ENCODE results near the gene RUNX2. TPM values are rescaled to one million over a fixed set of nuclear protein-coding genes. Genes with fewer than 3 reads are reported as not detected.

RUNX2 gene
- total and polyA plus RNA-seq, 10 of the 15 experiments (the other 5 are each of a cell fraction or from before 2014, with no cell fraction given): 0.01 to 0.77 (median 0.15) TPM; not detected in 3

- RAD21 ChIA-PET (ENCODE audit: unreplicated experiment): no interaction called here
- H3K27ac ChIP-seq (ENCODE audit: control insufficient read depth, insufficient read depth): no peak overlapping the region
- SMC1A ChIA-PET (ENCODE audit: uncharacterized antibody, unreplicated experiment): no interaction called here
- H3K4me2 ChIP-seq (ENCODE audit: control insufficient read depth, insufficient read depth): no peak overlapping the region
- no peak overlapping the region for H2AFZ ChIP-seq (ENCODE audit: control insufficient read depth, low read depth, low read length)
- ATAC-seq (no peak), FAIRE-seq (no peak), DNase-seq (ENCODE audit: low read depth, low spot score) (no peak)
- no peaks in the 10 kb centered on the region for H3K36me3 ChIP-seq (ENCODE audit: control insufficient read depth in 2 of 2, insufficient read depth in 2 of 2, low read length in 1 of 2)
- intact Hi-C loops (cut with micrococcal nuclease; ENCODE audit: unreplicated experiment): no loop called here
- H3K79me2 ChIP-seq (ENCODE audit: control insufficient read depth, insufficient read depth, low read length): no peaks in the 10 kb centered on the region
- BruUV-seq (replicated peaks): no TSS peak
- H3K4me1 ChIP-seq (ENCODE audit: control insufficient read depth, insufficient read depth, low read length): no peaks in the 10 kb centered on the region
- peaks cover 0 to 1% of the 10 kb centered on the region in 2 experiments; a peak in 1 of 4 replicates for H3K27me3 ChIP-seq (replicated peaks in 1 of 2; ENCODE audit: control insufficient read depth in 2 of 2, insufficient read depth in 2 of 2, low read length in 1 of 2)
- POLR2A ChIA-PET: no interaction called here
- no peaks in the 10 kb centered on the region for H3K9me3 ChIP-seq (replicated peaks; ENCODE audit: control insufficient read depth, insufficient read depth, low read length)
- in situ Hi-C loops (cut with MboI): no loop called here
- no peak overlapping the region for H3K4me3 ChIP-seq
- 38% methylated on average over 6 of the region's 6 CpGs for WGBS (ENCODE audit: insufficient coverage, insufficient replicate concordance, low lambda C conversion rate, missing lambda C conversion rate)
- no peaks in the 10 kb centered on the region for H4K20me1 ChIP-seq (ENCODE audit: control insufficient read depth, insufficient read depth)
- H3K9ac ChIP-seq (ENCODE audit: control insufficient read depth, insufficient read depth, low read length): no peak overlapping the region
- CTCF ChIA-PET: interaction anchor here (1.1 kb wide), 1 partner anchor 11 kb away, joined by 3 read pairs; no protein-coding TSS in a partner anchor
- TF ChIP-seq ZBED1 (IDR thresholded peaks at IDR 0.05; ENCODE audit: borderline replicate concordance) (no peak), NBN (IDR thresholded peaks at IDR 0.05) (no peak), ZBTB40 (IDR thresholded peaks at IDR 0.05; ENCODE audit: borderline replicate concordance) (no peak), E2F8 (IDR thresholded peaks at IDR 0.05; ENCODE audit: low read depth, partially characterized antibody) (no peak), MYC (IDR thresholded peaks at IDR 0.05; ENCODE audit: insufficient read depth, insufficient read length, insufficient replicate concordance, low read length, severe bottlenecking) (no peak), CBX5 (IDR thresholded peaks at IDR 0.05; ENCODE audit: low read depth) (no peak), CREB1 (IDR thresholded peaks at IDR 0.05; ENCODE audit: low read depth) (no peak), FOXM1 (IDR thresholded peaks at IDR 0.05; ENCODE audit: low read depth, low read length) (no peak), SMAD1 (IDR thresholded peaks at IDR 0.05; ENCODE audit: low read depth, partially characterized antibody) (no peak), SIN3A (IDR thresholded peaks at IDR 0.05; ENCODE audit: low read depth, low read length) (no peak), RELB (IDR thresholded peaks at IDR 0.05; ENCODE audit: low read depth) (no peak), ATF7 (IDR thresholded peaks at IDR 0.05; ENCODE audit: low read depth) (no peak), SIX5 (IDR thresholded peaks at IDR 0.05; ENCODE audit: low read depth, low read length, severe bottlenecking) (no peak), CBX3 (IDR thresholded peaks at IDR 0.05; ENCODE audit: borderline replicate concordance, low read depth) (no peak), NFIC (IDR thresholded peaks at IDR 0.05; ENCODE audit: low read depth, low read length) (no peak), MEF2A (IDR thresholded peaks at IDR 0.05; ENCODE audit: insufficient read depth, low read depth, low read length) (no peak)
Measured at GRCh38 chr6:45609141-45609638, 281.1 kb downstream of the RUNX2 start.
